Small intestine (tissue), 7 donors: ENCODE measurements around the gene KCNJ6. TPM values are rescaled to one million over a fixed set of nuclear protein-coding genes. Genes with fewer than 3 reads are reported as not detected.
"Not testable (repeated sequence)": the region's sequence is repeated elsewhere in the genome, so short reads cannot be mapped to it uniquely, and the experiment has no call there.

ENCODE experiments used
- DNase-seq, 2 donors: peaks; one replicate each; pipeline versions ENCODE4 v3.0.0 to v3.0.0-alpha.2; 2013
- FAIRE-seq: peaks from 2 replicates; lab custom pipeline; 2012; peaks lifted over from hg19 to GRCh38; lab: Jason Lieb, UNC
- H3K27ac ChIP-seq, 3 donors: one replicate each; pipeline ENCODE4 v1.5.1; 2013; ENCODE audit warnings: low read length in 2 of 3, mild to moderate bottlenecking in 2 of 3, control low read depth in 1 of 3, inconsistent platforms in 1 of 3, low read depth in 1 of 3, moderate library complexity in 1 of 3
- H3K27me3 ChIP-seq, 3 donors: one replicate each; pipeline ENCODE4 v1.6.1; 2013; ENCODE audit warnings: low read length in 3 of 3, inconsistent platforms in 1 of 3; ENCODE audit not compliant: control insufficient read depth in 3 of 3, insufficient read depth in 3 of 3
- H3K36me3 ChIP-seq, 3 donors: one replicate each; pipeline ENCODE4 v1.6.1; 2013; ENCODE audit warnings: low read length in 3 of 3, inconsistent platforms in 1 of 3, low read depth in 1 of 3, mild to moderate bottlenecking in 1 of 3, moderate library complexity in 1 of 3; ENCODE audit not compliant: control insufficient read depth in 3 of 3, insufficient read depth in 2 of 3
- H3K4me1 ChIP-seq, 3 donors: one replicate each; pipeline ENCODE4 v1.6.1; 2013; ENCODE audit warnings: low read length in 2 of 3, inconsistent platforms in 1 of 3, low read depth in 1 of 3, mild to moderate bottlenecking in 1 of 3, moderate library complexity in 1 of 3; ENCODE audit not compliant: control insufficient read depth in 3 of 3, insufficient read depth in 2 of 3
- H3K4me3 ChIP-seq, 3 donors: one replicate each; pipeline ENCODE4 v1.5.1; 2013; ENCODE audit warnings: low read length in 3 of 3, control low read depth in 1 of 3, inconsistent platforms in 1 of 3, low read depth in 1 of 3, mild to moderate bottlenecking in 1 of 3, moderate library complexity in 1 of 3
- H3K9me3 ChIP-seq, 2 donors: one replicate each; pipeline ENCODE4 v1.6.1; 2013; ENCODE audit warnings: low read depth in 1 of 2, low read length in 1 of 2; ENCODE audit not compliant: control insufficient read depth in 2 of 2, insufficient read depth in 1 of 2
- WGBS, 3 donors: extraction: QIAGEN DNeasy Blood & Tissue Kit; methylation state at CpG; one replicate each; pipeline ENCODE4 v1.1.7; 2013; 5-methylcytosine and 5-hydroxymethylcytosine counted together
- polyA plus RNA-seq, 4 donors: library from polyadenylated mRNA; stranded (reverse) in 3 of 4; unstranded in 1 of 4; fragments of 200-250 nt in 3 of 4; fragments of 120-200 nt in 1 of 4; gene quantifications; one replicate each; pipeline versions ENCODE4 v1.2.1 to v1.2.3, GENCODE V29; 2013
- donor health status: healthy with polysubstance abuse.
- donor health status: control.
- donor health status: control.
- donor health status: Bipolar disorder and iron deficiency.
- donor health status: healthy.

Gene KCNJ6
- polyA plus RNA-seq, 4 donors: under 0.01 to 0.24 (median 0.03) TPM; not detected in 1

DNA sequence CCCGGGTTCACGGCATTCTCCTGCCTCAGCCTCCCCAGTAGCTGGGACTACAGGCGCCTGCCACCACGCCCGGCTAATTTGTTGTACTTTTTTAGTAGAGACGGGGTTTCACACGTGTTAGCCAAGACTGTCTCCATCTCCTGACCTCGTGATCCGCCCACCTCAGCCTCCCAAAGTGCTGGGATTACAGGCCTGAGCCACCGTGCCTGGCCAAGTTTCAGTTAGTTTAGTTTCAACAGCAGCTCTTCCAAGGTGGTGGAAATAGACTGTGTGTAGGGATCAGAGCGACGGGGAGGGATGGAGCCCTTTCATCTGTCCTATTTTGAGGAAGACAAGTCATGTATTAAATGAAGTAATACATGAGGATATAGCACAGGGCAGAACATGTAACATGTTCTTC, 269.5 kb downstream of the KCNJ6 start:
- not testable (repeated sequence) for FAIRE-seq, H3K36me3 ChIP-seq, H3K4me3 ChIP-seq, H3K4me1 ChIP-seq, H3K27ac ChIP-seq, H3K27me3 ChIP-seq, DNase-seq, H3K9me3 ChIP-seq
- WGBS, 3 donors: 79 to 88% (median 79%) methylated on average over 12 of the region's 12 CpGs

DNA sequence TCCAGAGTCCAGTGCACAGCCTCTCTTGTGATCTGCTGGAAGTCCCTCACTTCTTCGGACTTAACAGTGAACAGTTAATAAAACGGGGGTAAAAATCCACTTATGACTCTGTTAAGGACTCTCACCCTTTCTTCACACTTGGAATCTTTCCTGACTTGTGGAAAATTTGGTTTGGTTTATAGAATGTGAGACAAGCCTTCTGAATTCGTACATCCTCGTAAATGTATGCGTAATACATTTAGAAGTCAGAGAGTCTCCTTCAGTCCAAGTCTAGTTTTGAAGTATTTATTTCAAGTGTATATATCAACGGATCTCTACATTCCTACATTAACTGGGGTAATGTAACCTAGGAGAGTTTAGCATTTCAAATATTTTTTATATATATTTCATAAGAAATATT, 270.4 kb downstream of the KCNJ6 start:
- no peak overlapping the region for H3K27ac ChIP-seq
- FAIRE-seq (no peak), DNase-seq (no peak)
- H3K27me3 ChIP-seq: no peaks in the 10 kb centered on the region
- no peak overlapping the region for H3K4me3 ChIP-seq
- no peaks in the 10 kb centered on the region for H3K36me3 ChIP-seq
- H3K4me1 ChIP-seq: no peaks in the 10 kb centered on the region
- WGBS, 3 donors: 49 to 62% (median 56%) methylated on average over 6 of the region's 6 CpGs
- no peaks in the 10 kb centered on the region for H3K9me3 ChIP-seq

DNA sequence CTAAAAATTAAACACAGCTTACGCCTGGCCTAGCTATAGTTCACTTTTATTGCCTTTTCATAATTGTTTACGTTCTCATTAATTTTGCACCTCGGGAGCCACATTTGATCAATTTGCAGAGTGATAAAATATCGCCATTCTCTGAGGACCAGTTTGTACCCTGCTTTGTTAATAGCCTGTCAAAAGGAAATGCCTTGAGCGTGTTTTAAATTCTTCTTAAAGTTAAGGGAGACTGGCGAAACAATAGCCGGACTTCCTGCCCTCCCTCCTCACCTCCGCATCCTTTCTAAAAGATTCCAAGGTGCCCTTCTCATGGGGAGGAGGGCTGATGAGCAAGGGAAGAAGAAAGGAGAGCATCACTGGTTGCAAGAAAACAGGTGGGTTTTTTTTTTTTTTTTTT, 271.6 kb downstream of the KCNJ6 start:
- WGBS, 3 donors: 64 to 65% (median 64%) methylated on average over 8 of the region's 8 CpGs
- no peak for FAIRE-seq
- no peaks in the 10 kb centered on the region for H3K4me1 ChIP-seq
- H3K36me3 ChIP-seq: no peaks in the 10 kb centered on the region
- no peaks in the 10 kb centered on the region for H3K9me3 ChIP-seq
- DNase-seq: no peak
- H3K27ac ChIP-seq: no peak overlapping the region
- no peaks in the 10 kb centered on the region for H3K27me3 ChIP-seq
- H3K4me3 ChIP-seq: no peak overlapping the region

DNA sequence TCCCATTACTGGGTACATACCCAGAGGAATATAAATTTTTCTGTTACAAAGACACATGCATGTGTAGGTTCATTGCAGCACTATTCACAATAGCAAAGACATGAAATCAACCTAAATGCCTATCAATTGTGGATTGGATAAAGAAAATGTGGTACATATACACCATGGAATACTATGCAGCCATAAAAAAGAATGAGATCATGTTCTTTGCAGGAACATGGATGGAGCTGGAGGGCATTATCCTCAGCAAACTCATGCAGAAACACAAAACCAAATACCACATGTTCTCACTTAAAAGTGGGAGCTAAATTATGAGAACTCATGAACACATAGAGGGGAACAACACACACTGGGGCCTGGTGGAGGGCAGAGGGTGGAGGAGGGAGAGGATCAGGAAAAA, 272.4 kb downstream of the KCNJ6 start:
- not testable (repeated sequence) for H3K36me3 ChIP-seq, FAIRE-seq, H3K9me3 ChIP-seq, H3K27me3 ChIP-seq, H3K27ac ChIP-seq, DNase-seq, H3K4me1 ChIP-seq, H3K4me3 ChIP-seq

DNA sequence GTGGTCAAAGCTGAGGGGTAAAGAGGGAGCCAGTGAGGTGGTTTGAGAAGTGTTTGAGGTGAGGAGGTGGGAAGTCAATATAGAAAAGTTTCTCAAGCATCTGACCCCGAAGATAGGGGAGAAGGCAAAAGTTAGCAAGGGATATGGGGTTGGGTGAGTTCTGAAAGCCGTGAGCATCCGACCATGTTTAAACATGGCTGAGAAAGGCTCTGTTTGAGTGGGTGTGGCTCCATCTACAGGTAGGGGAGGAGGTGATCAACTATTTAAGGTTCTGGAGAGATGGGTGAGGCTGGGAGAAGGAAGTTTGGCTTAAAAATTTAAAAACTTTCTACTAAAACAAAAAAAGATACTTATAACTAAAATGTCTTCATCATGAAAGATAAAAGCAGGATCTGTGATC, 273.8 kb downstream of the KCNJ6 start:
- Histone ChIP-seq H3K27ac (no peak overlapping the region), H3K9me3 (no peaks in the 10 kb centered on the region), H3K36me3 (no peaks in the 10 kb centered on the region), H3K4me1 (no peaks in the 10 kb centered on the region), H3K4me3 (no peak overlapping the region), H3K27me3 (no peaks in the 10 kb centered on the region)
- 32 to 57% (median 52%) methylated on average over 3 of the region's 3 CpGs for WGBS, 3 donors
- FAIRE-seq (no peak), DNase-seq (peak in 1 of 2 donors; percentile 22)

DNA sequence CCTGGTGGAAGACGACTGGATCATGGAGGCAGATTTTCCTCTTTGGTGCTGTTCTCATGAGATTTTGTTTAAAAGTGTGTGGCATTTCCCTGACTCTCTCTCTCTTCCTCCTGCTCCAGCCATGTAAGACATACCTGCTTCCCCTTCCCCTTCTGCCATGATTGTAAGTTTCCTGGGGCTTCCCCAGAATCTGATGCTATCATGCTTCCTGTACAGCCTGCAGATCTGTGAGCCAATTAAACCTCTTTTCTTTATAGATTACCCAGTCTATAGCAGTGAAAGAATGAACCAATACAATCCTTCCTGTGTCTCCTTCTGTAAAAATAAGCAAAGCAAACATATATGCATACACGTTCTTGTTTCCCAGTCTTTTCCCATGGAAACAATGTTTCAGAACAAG, 276.5 kb downstream of the KCNJ6 start:
- no peak for FAIRE-seq
- H3K4me1 ChIP-seq: no peaks in the 10 kb centered on the region
- H3K27ac ChIP-seq: no peak overlapping the region
- no peaks in the 10 kb centered on the region for H3K9me3 ChIP-seq
- H3K36me3 ChIP-seq: no peaks in the 10 kb centered on the region
- 64 to 74% (median 67%) methylated on average over 2 of the region's 2 CpGs for WGBS, 3 donors
- DNase-seq: no peak
- no peaks in the 10 kb centered on the region for H3K27me3 ChIP-seq
- H3K4me3 ChIP-seq: no peak overlapping the region

DNA sequence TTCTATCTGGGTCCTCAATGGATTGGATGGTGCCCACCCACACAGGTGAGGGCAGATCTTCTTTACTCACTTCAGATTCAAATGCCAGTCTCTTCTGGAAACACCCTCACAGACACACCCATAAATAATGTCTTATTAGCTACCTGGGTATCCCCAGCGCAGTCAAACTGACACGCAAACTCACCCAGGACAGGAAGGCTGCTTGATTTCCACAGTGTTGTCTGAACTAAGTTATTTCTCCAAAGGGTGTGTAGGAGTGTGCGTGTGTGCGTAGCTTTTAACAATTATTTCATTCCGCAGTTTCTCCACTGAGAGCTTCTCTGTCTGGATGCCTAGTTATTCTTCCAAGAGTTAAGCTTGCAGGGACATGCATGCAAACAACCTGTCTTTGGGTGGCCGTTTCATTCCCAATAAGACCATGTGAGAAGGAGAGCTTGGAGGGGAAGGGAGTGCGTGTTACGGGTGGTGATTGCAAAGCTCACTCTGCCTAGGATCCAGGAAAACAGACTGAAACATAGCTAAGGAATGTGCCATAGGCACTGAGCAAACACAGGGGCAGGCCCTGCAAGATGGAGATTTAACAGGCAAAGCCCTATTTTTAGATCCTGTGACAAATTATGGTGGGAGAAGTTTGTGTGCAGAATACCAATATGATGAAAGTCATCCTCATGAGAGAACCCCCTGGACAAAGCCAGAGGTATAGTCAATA, 280.0 kb downstream of the KCNJ6 start:
- WGBS, 3 donors: 78 to 85% (median 85%) methylated on average over 8 of the region's 8 CpGs
- FAIRE-seq (no peak), DNase-seq (no peak)

DNA sequence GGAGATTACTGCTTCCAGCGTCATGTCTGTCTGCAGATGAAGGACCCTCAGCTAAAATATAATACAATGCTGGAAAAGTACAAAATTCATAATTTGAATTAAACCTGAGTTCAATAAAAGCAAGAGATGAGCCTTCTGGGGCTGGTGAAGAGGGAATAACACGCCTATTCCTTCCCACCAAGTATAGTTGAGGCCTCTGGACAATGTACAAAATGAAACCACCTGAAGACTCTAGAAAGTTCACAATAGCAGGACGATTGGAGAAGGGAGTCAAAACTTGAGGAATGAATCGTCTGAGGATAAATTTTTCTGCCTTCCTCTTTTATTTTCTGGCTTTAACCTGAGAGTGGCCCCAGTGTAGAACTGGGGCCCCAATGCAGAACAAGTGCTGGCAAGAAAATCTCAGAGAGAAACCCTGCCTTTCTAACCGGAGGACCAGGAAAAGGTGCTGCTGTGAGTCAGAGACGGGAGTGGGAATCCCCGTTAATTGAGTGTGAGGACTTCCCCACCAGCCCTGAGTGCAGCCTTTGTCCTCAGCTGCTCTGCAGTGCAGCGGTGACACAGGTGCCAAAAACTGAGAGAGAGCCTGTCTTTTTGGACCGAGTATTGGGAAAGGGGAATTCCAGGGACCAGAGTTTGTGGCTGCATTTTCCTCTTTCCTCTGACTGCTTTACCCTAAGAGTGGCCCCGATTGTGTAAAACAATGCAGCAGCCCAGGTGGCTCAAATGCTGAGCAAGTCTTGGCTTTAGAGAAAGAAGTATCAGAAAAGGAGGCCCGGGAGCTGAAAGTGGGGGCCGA, 284.7 kb downstream of the KCNJ6 start:
- H3K27ac ChIP-seq: no peak overlapping the region

More for the DNA sequence above, 280.0 kb downstream of the KCNJ6 start:
- Histone ChIP-seq H3K27me3 (peaks cover 0 to 6% (median 0%) of the 10 kb centered on the region in 3 donors), H3K27ac (no peak overlapping the region), H3K4me3 (no peak overlapping the region), H3K36me3 (no peaks in the 10 kb centered on the region), H3K9me3 (peaks cover 0 to 2% of the 10 kb centered on the region in 2 donors), H3K4me1 (no peaks in the 10 kb centered on the region)

More for the DNA sequence above, 284.7 kb downstream of the KCNJ6 start:
- no peaks in the 10 kb centered on the region for H3K4me1 ChIP-seq
- peaks cover 0 to 2% of the 10 kb centered on the region in 2 donors for H3K9me3 ChIP-seq
- H3K36me3 ChIP-seq: no peaks in the 10 kb centered on the region
- FAIRE-seq (no peak), DNase-seq (peak in 1 of 2 donors; percentile 2)
- no peak overlapping the region for H3K4me3 ChIP-seq
- H3K27me3 ChIP-seq: peaks cover 0 to 7% (median 0%) of the 10 kb centered on the region in 3 donors
- 21 to 36% (median 23%) methylated on average over 12 of the region's 12 CpGs for WGBS, 3 donors
